ENCODE data around the gene ESPNL. TPM values are rescaled to one million over a fixed set of nuclear protein-coding genes. Genes with fewer than 3 reads are reported as not detected.
"Not testable (repeated sequence)": the region's sequence is repeated elsewhere in the genome, so short reads cannot be mapped to it uniquely, and the experiment has no call there.

ESPNL gene
- total RNA-seq, 1 donor from 2014 or later: 0.40 TPM

GRCh38 chr2:238065071-238065846, 34.9 kb upstream of the ESPNL start:
- Mint-ChIP-seq H3K27ac (ENCODE audit: unreplicated experiment) (no peak overlapping the region), H3K9me3 (no peaks in the 10 kb centered on the region), H3K36me3 (ENCODE audit: low read depth) (peaks cover 29% of the 10 kb centered on the region), H3K4me3 (no peak overlapping the region), H3K4me1 (peaks cover 29% of the 10 kb centered on the region), H3K27me3 (ENCODE audit: low read depth) (no peaks in the 10 kb centered on the region)
- no peak for TF ChIP-seq CTCF (conservative IDR thresholded peaks at IDR 0.05)
- DNase-seq (ENCODE audit: low read depth, low spot score): no peak

- no peak for DNase-seq (ENCODE audit: low read depth, low spot score)
- no peak overlapping the region for H3K27ac Mint-ChIP-seq (ENCODE audit: unreplicated experiment)
- no peak overlapping the region for H3K4me3 Mint-ChIP-seq
- no peaks in the 10 kb centered on the region for H3K9me3 Mint-ChIP-seq
- no peaks in the 10 kb centered on the region for H3K27me3 Mint-ChIP-seq (ENCODE audit: low read depth)
- no peak for TF ChIP-seq CTCF (conservative IDR thresholded peaks at IDR 0.05)
- H3K4me1 Mint-ChIP-seq: peaks cover 27% of the 10 kb centered on the region
- H3K36me3 Mint-ChIP-seq (ENCODE audit: low read depth): peaks cover 29% of the 10 kb centered on the region
Measured at GRCh38 chr2:238066218-238066617, 33.9 kb upstream of the ESPNL start.

GRCh38 chr2:238066718-238067117, 33.4 kb upstream of the ESPNL start:
- Mint-ChIP-seq H3K36me3 (ENCODE audit: low read depth) (peaks cover 31% of the 10 kb centered on the region), H3K4me1 (peaks cover 22% of the 10 kb centered on the region)
- H3K27ac Mint-ChIP-seq (ENCODE audit: unreplicated experiment); DNase-seq (ENCODE audit: low read depth, low spot score); H3K4me3 Mint-ChIP-seq; H3K9me3 Mint-ChIP-seq; H3K27me3 Mint-ChIP-seq (ENCODE audit: low read depth): not testable (repeated sequence)

GRCh38 chr2:238067939-238068338, 32.2 kb upstream of the ESPNL start:
- H3K36me3 Mint-ChIP-seq (ENCODE audit: low read depth): peaks cover 43% of the 10 kb centered on the region
- no peak for DNase-seq (ENCODE audit: low read depth, low spot score)
- no peak overlapping the region for H3K27ac Mint-ChIP-seq (ENCODE audit: unreplicated experiment)
- no peaks in the 10 kb centered on the region for H3K27me3 Mint-ChIP-seq (ENCODE audit: low read depth)
- peaks cover 4% of the 10 kb centered on the region for H3K9me3 Mint-ChIP-seq
- no peak for TF ChIP-seq CTCF (conservative IDR thresholded peaks at IDR 0.05)
- no peak overlapping the region for H3K4me3 Mint-ChIP-seq
- H3K4me1 Mint-ChIP-seq: peaks cover 12% of the 10 kb centered on the region

GRCh38 chr2:238069021-238069709, 31.0 kb upstream of the ESPNL start:
- Mint-ChIP-seq H3K9me3 (peaks cover 6% of the 10 kb centered on the region), H3K36me3 (ENCODE audit: low read depth) (peaks cover 47% of the 10 kb centered on the region), H3K4me3 (no peak overlapping the region), H3K4me1 (peaks cover under 1% of the 10 kb centered on the region), H3K27ac (ENCODE audit: unreplicated experiment) (no peak overlapping the region), H3K27me3 (ENCODE audit: low read depth) (no peaks in the 10 kb centered on the region)
- no peak for TF ChIP-seq CTCF (conservative IDR thresholded peaks at IDR 0.05)
- no peak for DNase-seq (ENCODE audit: low read depth, low spot score)

GRCh38 chr2:238069877-238070276, 30.3 kb upstream of the ESPNL start:
- Mint-ChIP-seq H3K27me3 (ENCODE audit: low read depth) (no peaks in the 10 kb centered on the region), H3K4me3 (no peak overlapping the region), H3K27ac (ENCODE audit: unreplicated experiment) (no peak overlapping the region), H3K4me1 (no peaks in the 10 kb centered on the region), H3K36me3 (ENCODE audit: low read depth) (peaks cover 48% of the 10 kb centered on the region), H3K9me3 (peaks cover 6% of the 10 kb centered on the region)
- DNase-seq (ENCODE audit: low read depth, low spot score): no peak
- no peak for TF ChIP-seq CTCF (conservative IDR thresholded peaks at IDR 0.05)

All from neural crest cell (in vitro differentiated cells).